ENCODE measurements around the gene PRR20G. TPM values are rescaled to one million over a fixed set of nuclear protein-coding genes. Genes with fewer than 3 reads are reported as not detected.

PRR20G gene
- total RNA-seq, 1 experiment from 2014 or later: 0.30 TPM

GRCh38 chr3:127247292-127247691 is 40.6 kb downstream of the PRR20G start:
- H3K27me3 ChIP-seq (ENCODE audit: insufficient read depth, low read length): no peaks in the 10 kb centered on the region
- TF ChIP-seq CEBPB (IDR thresholded peaks at IDR 0.05; ENCODE audit: low read depth): no peak
- TF ChIP-seq YY1 (IDR thresholded peaks at IDR 0.05; ENCODE audit: extremely low read depth, insufficient replicate concordance, low read depth, low read length): no peak
- TF ChIP-seq POLR2A (IDR thresholded peaks at IDR 0.05; ENCODE audit: borderline replicate concordance, extremely low read depth, insufficient read depth, insufficient read length): no peak
- TF ChIP-seq CTCF (IDR thresholded peaks at IDR 0.05 in 2 of 3, conservative IDR thresholded peaks at IDR 0.05 in 1 of 3; ENCODE audit: borderline replicate concordance in 1 of 3, insufficient read depth in 1 of 3, low read depth in 2 of 3, low read length in 2 of 3): no peak
- TF ChIP-seq SIN3A (IDR thresholded peaks at IDR 0.05; ENCODE audit: low read depth): no peak
- TF ChIP-seq EGR1 (IDR thresholded peaks at IDR 0.05; ENCODE audit: low read depth): no peak
- no peak for TF ChIP-seq EZH2 (IDR thresholded peaks at IDR 0.05)
- no peak for TF ChIP-seq ZFX (IDR thresholded peaks at IDR 0.05)
- TF ChIP-seq ZNF274 (IDR thresholded peaks at IDR 0.05; ENCODE audit: low read depth, low read length): no peak
- TF ChIP-seq JUND (IDR thresholded peaks at IDR 0.05): no peak
- no peaks in the 10 kb centered on the region for H4K20me1 ChIP-seq (ENCODE audit: insufficient read depth)
- H3K27ac ChIP-seq (ENCODE audit: low read depth, low read length): no peak overlapping the region
- H2AFZ ChIP-seq (ENCODE audit: low read depth, low read length, poor library complexity, severe bottlenecking): no peak overlapping the region
- no peaks in the 10 kb centered on the region for H3K4me1 ChIP-seq (ENCODE audit: control insufficient read depth in 1 of 2, insufficient read depth in 2 of 2, low read length in 2 of 2)
- no peak overlapping the region for H3K4me3 ChIP-seq (replicated peaks in 1 of 2; ENCODE audit: low read depth in 1 of 2, low read length in 2 of 2)
- ATAC-seq: no peak
- POLR2A ChIA-PET: no interaction called here
- DNase-seq (ENCODE audit: low read depth, low spot score): no peak
- no peaks in the 10 kb centered on the region for H3K9me2 ChIP-seq (ENCODE audit: insufficient read depth)
- intact Hi-C loops (cut with micrococcal nuclease): no loop called here
- no peak overlapping the region for H3K4me2 ChIP-seq (ENCODE audit: low read length)
- H3K36me3 ChIP-seq (ENCODE audit: control insufficient read depth in 1 of 2, insufficient read depth in 2 of 2, low read length in 2 of 2): no peaks in the 10 kb centered on the region
- no TSS peak for BruUV-seq (replicated peaks)
- no peak overlapping the region for H3K9ac ChIP-seq (ENCODE audit: low read length)
- no peaks in the 10 kb centered on the region for H3K79me2 ChIP-seq (ENCODE audit: insufficient read depth, low read length)
- RAD21 ChIA-PET (ENCODE audit: low non-redundant PET in 1 of 2, low total read pairs in 2 of 2, uncharacterized antibody in 2 of 2, unreplicated experiment in 2 of 2): no interaction called here
- CTCF ChIA-PET: no interaction called here
- H3K9me3 ChIP-seq (ENCODE audit: control insufficient read depth in 1 of 2, insufficient read depth in 1 of 2, low read depth in 1 of 2, low read length in 2 of 2): peaks cover 3 to 13% of the 10 kb centered on the region in 2 experiments; a peak in 1 of 4 replicates

- TF ChIP-seq TCF7L2 (IDR thresholded peaks at IDR 0.05; ENCODE audit: borderline replicate concordance, extremely low read depth, insufficient read depth, insufficient read length): no peak
- no peak for TF ChIP-seq ZFX (IDR thresholded peaks at IDR 0.05)
- TF ChIP-seq ZNF274 (IDR thresholded peaks at IDR 0.05; ENCODE audit: low read depth, low read length): no peak
- TF ChIP-seq EGR1 (IDR thresholded peaks at IDR 0.05; ENCODE audit: low read depth): no peak
- no peak for TF ChIP-seq ELF1 (IDR thresholded peaks at IDR 0.05; ENCODE audit: borderline replicate concordance, low read depth)
- no peak for TF ChIP-seq CTCF (IDR thresholded peaks at IDR 0.05 in 2 of 3, conservative IDR thresholded peaks at IDR 0.05 in 1 of 3; ENCODE audit: borderline replicate concordance in 1 of 3, insufficient read depth in 1 of 3, low read depth in 2 of 3, low read length in 2 of 3)
- no peak for TF ChIP-seq RAD21 (IDR thresholded peaks at IDR 0.05; ENCODE audit: low read depth)
- RAD21 ChIA-PET (ENCODE audit: low non-redundant PET in 1 of 2, low total read pairs in 2 of 2, uncharacterized antibody in 2 of 2, unreplicated experiment in 2 of 2): no interaction called here
- no peak overlapping the region for H3K4me2 ChIP-seq (ENCODE audit: low read length)
- H3K9ac ChIP-seq (ENCODE audit: low read length): no peak overlapping the region
- no peaks in the 10 kb centered on the region for H3K4me1 ChIP-seq (ENCODE audit: control insufficient read depth in 1 of 2, insufficient read depth in 2 of 2, low read length in 2 of 2)
- DNase-seq (ENCODE audit: low read depth, low spot score) (no peak), ATAC-seq (no peak)
- H3K79me2 ChIP-seq (ENCODE audit: insufficient read depth, low read length): no peaks in the 10 kb centered on the region
- H2AFZ ChIP-seq (ENCODE audit: low read depth, low read length, poor library complexity, severe bottlenecking): no peak overlapping the region
- H3K4me3 ChIP-seq (replicated peaks in 1 of 2; ENCODE audit: low read depth in 1 of 2, low read length in 2 of 2): no peak overlapping the region
- CTCF ChIA-PET: no interaction called here
- intact Hi-C loops (cut with micrococcal nuclease): no loop called here
- no peak overlapping the region for H3K27ac ChIP-seq (ENCODE audit: low read depth, low read length)
- no peaks in the 10 kb centered on the region for H3K36me3 ChIP-seq (ENCODE audit: control insufficient read depth in 1 of 2, insufficient read depth in 2 of 2, low read length in 2 of 2)
- no peaks in the 10 kb centered on the region for H4K20me1 ChIP-seq (ENCODE audit: insufficient read depth)
- BruUV-seq (replicated peaks): no TSS peak
- POLR2A ChIA-PET: no interaction called here
- H3K27me3 ChIP-seq (ENCODE audit: insufficient read depth, low read length): no peaks in the 10 kb centered on the region
- no peaks in the 10 kb centered on the region for H3K9me2 ChIP-seq (ENCODE audit: insufficient read depth)
- peaks cover 0 to 11% of the 10 kb centered on the region in 2 experiments; a peak in 1 of 4 replicates for H3K9me3 ChIP-seq (ENCODE audit: control insufficient read depth in 1 of 2, insufficient read depth in 1 of 2, low read depth in 1 of 2, low read length in 2 of 2)
Measured at GRCh38 chr3:127238602-127239001, 49.2 kb downstream of the PRR20G start.
